ENCODE results near the gene CLASRP.
"Not testable (repeated sequence)": the region's sequence is repeated elsewhere in the genome, so short reads cannot be mapped to it uniquely, and the experiment has no call there.

CLASRP gene

DNA sequence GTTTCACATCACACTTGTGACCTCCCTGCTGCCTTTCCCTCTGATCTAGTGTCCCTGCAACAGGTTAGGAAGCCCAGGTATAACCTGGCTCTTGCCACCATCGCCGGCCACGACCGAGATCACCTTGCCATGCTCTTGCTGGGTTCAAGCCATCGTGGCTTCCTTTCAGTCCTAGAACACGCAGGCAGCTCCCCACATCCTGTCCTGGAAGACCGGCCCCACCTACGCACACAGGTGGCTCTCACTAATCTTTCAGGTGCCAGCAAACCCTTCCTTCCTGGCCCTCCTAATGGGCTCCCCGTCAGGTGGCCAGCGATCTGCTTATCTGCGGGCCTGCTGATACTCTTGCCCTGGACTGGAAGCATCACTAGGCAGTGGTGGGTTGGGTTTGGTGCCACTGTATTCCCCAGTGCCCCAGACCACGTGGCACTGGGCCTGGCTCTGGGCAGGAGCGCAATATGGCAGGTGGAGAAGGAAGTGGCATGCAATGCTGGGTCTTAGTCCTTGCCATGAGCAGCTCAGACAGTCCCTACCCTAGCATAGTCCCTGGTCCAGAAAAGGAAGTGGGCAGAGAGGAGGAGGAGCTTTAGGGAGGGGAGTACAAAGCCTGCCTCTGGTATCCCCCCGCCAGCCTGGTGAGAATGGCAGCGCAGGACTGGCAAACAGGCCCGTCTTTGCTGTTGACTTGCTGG is 66.0 kb downstream of the CLASRP start:
- DNase-seq = no peak

DNA sequence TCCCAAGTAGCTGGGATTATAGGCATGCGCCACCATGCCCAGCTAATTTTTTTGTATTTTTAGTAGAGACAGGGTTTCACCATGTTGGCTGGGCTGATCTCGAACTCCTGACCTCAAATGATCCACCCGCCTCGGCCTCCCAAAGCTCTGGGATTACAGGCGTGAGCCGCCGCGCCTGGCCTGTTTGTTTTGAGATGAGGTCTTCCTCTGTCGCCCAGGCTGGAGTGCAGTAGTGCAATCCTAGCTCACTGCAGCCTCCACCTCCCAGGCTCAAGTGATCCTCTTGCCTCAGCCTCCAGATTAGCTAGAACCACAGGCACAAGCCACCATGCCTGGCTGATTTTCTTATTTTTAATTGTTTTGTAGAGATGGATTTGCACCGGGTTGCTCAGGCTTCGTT is 67.5 kb downstream of the CLASRP start:
- not testable (repeated sequence) for DNase-seq

GRCh38 chr19:45107621-45108150 is 68.8 kb downstream of the CLASRP start:
- DNase-seq = no peak

GRCh38 chr19:45110851-45111266 is 72.0 kb downstream of the CLASRP start:
- no peak for DNase-seq

- DNase-seq = no peak
Observed at GRCh38 chr19:45112111-45112827, 73.4 kb downstream of the CLASRP start.

- no peak for DNase-seq
Observed at GRCh38 chr19:45113628-45114027, 74.8 kb downstream of the CLASRP start.

- no peak for DNase-seq
Observed at GRCh38 chr19:45114116-45114515, 75.3 kb downstream of the CLASRP start.

DNA sequence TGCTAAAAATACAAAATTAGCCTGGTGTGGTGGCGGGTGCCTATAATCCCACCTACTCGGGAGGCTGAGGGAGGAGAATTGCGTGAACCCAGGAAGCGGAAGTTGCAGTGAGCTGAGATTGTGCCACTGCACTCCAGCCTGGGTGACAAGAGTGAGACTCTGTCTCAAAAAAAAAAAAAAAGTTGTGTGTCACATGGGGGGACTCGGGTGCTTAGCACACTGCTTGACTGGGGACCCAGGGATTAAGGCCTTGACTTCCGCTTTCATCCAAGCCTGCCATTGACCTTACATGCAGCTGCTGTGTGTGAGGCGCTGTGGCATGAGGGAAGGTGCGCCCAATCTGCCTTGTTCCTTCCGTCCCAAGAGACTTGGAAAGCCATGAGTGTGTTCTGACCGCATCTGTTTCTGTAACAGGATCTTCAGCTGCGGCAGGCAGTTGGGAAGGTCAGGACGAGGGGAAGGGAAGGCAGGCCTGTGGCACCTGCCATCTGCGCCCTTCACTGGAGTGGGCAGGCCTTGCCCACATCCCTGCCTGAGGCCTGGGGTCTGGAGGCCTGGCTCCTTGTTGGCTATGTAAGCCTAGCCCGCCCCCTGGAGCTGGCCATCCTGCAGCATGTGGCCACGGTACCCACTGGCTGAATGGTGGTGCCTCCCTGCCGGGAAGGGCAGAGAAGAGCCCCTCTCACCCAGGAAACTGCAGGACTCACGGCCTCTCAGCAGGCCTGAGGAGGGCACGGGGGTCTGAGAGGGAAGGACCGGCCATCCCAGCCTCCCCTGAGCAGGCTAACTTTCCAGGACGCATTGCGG is 77.2 kb downstream of the CLASRP start:
- peak; percentile 86 for DNase-seq

DNA sequence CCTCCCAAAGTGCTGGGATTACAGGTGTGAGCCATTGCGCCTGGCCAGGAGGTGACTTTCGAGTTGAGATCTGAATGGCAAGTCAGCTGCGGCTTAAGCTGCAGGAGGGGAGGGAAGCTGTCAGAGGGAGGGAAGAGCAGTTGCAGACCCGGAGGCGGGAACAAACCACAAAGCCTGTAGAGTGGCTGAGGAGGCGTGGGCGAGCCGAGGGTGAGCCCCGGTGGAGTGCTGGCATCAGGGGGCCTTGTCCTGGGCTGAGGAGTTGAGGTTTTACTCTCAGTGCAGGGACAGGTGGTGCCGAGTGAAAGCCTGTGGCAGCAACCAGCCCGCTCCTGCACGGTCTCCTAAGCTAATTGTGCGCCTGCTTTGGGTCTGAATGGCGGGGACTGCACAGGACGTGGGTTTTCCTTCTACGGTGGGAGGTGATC is 78.3 kb downstream of the CLASRP start:
- DNase-seq = peak; percentile 76

DNA sequence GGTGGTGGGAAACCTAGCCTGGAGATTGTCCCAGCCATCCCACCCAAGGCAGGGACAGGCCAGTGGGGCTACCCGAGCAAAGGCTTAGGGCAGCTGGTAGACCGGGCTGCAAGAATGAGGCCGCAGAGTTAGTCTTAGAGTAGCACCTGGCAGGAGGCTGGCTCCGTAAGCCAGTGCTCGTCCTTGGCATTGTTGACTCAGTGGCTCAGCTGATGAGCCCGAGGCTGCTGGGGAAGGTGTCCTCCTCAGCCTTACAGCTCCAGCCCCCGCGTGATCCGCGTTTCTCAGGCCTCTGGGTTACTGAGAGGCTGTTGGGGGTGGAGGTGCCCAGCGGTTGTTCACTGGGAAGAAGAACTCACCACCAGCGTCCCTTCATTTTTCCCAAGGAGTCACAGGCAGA is 78.8 kb downstream of the CLASRP start:
- DNase-seq = no peak

DNA sequence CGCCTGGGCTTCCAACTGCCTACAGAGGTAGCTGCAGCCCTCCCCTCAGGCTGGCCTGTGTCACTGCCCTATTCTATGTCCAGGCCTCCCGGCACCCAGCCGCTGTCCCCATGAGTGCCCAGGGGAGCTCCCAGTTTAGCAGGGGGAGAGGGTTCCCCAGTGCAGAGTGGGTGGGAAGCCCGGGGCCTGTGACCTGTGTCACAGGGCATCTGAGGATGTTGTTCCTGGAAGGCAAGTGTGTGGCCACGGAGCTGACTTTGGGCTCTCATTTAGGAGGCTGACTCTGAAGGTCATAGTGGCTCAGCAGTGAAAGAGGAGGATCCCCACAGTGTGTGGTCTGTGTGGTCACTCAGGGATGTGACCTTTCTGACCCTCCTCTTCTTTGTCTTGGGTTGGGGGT is 79.3 kb downstream of the CLASRP start:
- DNase-seq = no peak

DNA sequence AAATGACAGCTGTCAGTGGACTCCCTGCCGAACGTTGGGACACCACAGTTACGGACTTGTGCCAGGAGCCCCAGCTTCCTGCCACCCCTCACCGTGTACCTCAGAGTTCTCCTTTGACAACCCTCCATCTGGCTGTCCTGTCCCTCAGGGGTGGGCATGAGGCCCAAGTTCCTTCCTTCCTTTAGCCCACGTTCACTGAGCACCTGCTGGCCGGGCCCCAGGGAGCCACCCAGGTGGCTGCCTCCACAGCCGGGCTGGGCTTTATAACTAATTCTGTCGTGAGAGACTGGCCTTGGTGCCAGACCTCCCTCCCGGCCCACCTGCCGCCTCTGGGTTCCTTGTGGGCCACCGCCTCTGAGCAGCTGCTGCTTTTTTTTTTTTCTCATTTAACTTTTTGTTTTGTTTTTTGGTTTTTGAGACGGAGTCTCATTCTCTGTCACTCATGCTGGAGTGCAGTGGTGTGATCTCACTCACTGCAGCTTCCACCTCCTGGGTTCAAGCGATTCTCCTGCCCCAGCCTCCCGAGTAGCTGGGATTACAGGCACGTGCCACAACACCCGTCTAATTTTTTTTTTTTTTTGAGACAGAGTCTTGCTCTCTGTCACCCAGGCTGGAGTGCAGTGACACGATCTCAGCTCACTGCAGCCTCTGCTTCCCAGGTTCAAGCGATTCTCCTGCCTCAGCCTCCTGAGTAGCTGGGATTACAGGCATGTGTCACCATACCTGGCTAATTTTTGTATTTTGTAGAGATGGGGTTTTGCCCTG is 79.9 kb downstream of the CLASRP start:
- DNase-seq = not testable (repeated sequence)

DNA sequence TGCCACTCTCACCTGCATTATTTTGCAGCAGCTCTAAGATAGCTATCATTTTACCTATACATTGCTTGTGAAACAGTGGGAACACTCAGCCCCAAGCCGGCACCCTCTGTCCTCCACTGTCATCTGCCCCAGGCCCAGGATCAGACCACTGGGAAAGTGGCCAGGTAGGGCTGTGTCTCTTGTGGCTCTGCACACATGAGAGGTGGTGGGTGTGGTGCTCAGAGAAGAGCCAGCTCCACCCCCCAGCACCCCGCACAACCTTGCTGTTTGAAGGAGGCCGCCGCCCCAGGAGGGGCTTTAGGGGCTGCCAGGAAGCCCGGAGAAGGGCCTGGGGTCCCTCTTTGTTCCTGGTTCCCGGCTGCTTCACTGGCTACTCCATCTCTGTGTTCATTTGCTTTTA is 80.7 kb downstream of the CLASRP start:
- DNase-seq = no peak
